Measurements from ENCODE around the gene C1QC. TPM values are rescaled to one million over a fixed set of nuclear protein-coding genes. Genes with fewer than 3 reads are reported as not detected.

C1QC gene
- total RNA-seq, 1 experiment from 2014 or later = 0.59 TPM

- H3K27me3 ChIP-seq (ENCODE audit: insufficient read depth, low read length) = peaks cover 83% of the 10 kb centered on the region
- intact Hi-C loops (cut with micrococcal nuclease) = no loop called here
- H3K4me2 ChIP-seq (ENCODE audit: low read length) = no peak overlapping the region
- H3K9me3 ChIP-seq (ENCODE audit: control insufficient read depth in 1 of 2, insufficient read depth in 1 of 2, low read depth in 1 of 2, low read length in 2 of 2) = no peaks in the 10 kb centered on the region
- H2AFZ ChIP-seq (ENCODE audit: low read depth, low read length, poor library complexity, severe bottlenecking) = no peak overlapping the region
- POLR2A ChIA-PET = no interaction called here
- no peak overlapping the region for H3K9ac ChIP-seq (ENCODE audit: low read length)
- no peaks in the 10 kb centered on the region for H4K20me1 ChIP-seq (ENCODE audit: insufficient read depth)
- H3K4me1 ChIP-seq (ENCODE audit: control insufficient read depth in 1 of 2, insufficient read depth in 2 of 2, low read length in 2 of 2) = no peaks in the 10 kb centered on the region
- ATAC-seq = no peak
- RAD21 ChIA-PET (ENCODE audit: low non-redundant PET in 1 of 2, low total read pairs in 2 of 2, uncharacterized antibody in 2 of 2, unreplicated experiment in 2 of 2) = no interaction called here
- H3K27ac ChIP-seq (ENCODE audit: low read depth, low read length) = no peak overlapping the region
- CTCF ChIA-PET = no interaction called here
- H3K9me2 ChIP-seq (ENCODE audit: insufficient read depth) = no peaks in the 10 kb centered on the region
- no peaks in the 10 kb centered on the region for H3K36me3 ChIP-seq (ENCODE audit: control insufficient read depth in 1 of 2, insufficient read depth in 2 of 2, low read length in 2 of 2)
- H3K79me2 ChIP-seq (ENCODE audit: insufficient read depth, low read length) = no peaks in the 10 kb centered on the region
- BruUV-seq (replicated peaks) = no TSS peak
- DNase-seq (ENCODE audit: low read depth, low spot score) = no peak
- no peak overlapping the region for H3K4me3 ChIP-seq (replicated peaks in 1 of 2; ENCODE audit: low read depth in 1 of 2, low read length in 2 of 2)
- no peak for TF ChIP-seq ATF3 (IDR thresholded peaks at IDR 0.05)
- no peak for TF ChIP-seq POLR2A (IDR thresholded peaks at IDR 0.05; ENCODE audit: borderline replicate concordance, extremely low read depth, insufficient read depth, insufficient read length)
- no peak for TF ChIP-seq EZH2 (IDR thresholded peaks at IDR 0.05)
- no peak for TF ChIP-seq POLR2AphosphoS5 (IDR thresholded peaks at IDR 0.05; ENCODE audit: low read depth, low read length)
- no peak for TF ChIP-seq RAD21 (IDR thresholded peaks at IDR 0.05; ENCODE audit: low read depth)
- no peak for TF ChIP-seq CEBPB (IDR thresholded peaks at IDR 0.05; ENCODE audit: low read depth)
- TF ChIP-seq ZFX (IDR thresholded peaks at IDR 0.05) = no peak
- TF ChIP-seq TCF7L2 (IDR thresholded peaks at IDR 0.05; ENCODE audit: borderline replicate concordance, extremely low read depth, insufficient read depth, insufficient read length) = no peak
- TF ChIP-seq EGR1 (IDR thresholded peaks at IDR 0.05; ENCODE audit: low read depth) = no peak
- no peak for TF ChIP-seq ELF1 (IDR thresholded peaks at IDR 0.05; ENCODE audit: borderline replicate concordance, low read depth)
- TF ChIP-seq CTCF (IDR thresholded peaks at IDR 0.05 in 2 of 3, conservative IDR thresholded peaks at IDR 0.05 in 1 of 3; ENCODE audit: borderline replicate concordance in 1 of 3, insufficient read depth in 1 of 3, low read depth in 2 of 3, low read length in 2 of 3) = no peak
- TF ChIP-seq SIN3A (IDR thresholded peaks at IDR 0.05; ENCODE audit: low read depth) = no peak
- TF ChIP-seq CBX3 (IDR thresholded peaks at IDR 0.05; ENCODE audit: low read depth) = no peak
- TF ChIP-seq ZNF274 (IDR thresholded peaks at IDR 0.05; ENCODE audit: low read depth, low read length) = no peak
- no peak for TF ChIP-seq MAX (IDR thresholded peaks at IDR 0.05)
- no peak for TF ChIP-seq ZBTB33 (IDR thresholded peaks at IDR 0.05; ENCODE audit: extremely low read depth, insufficient replicate concordance, low read length)
- TF ChIP-seq SRF (IDR thresholded peaks at IDR 0.05; ENCODE audit: low read depth) = no peak
Measured at GRCh38 chr1:22609291-22609690, 34.1 kb upstream of the C1QC start.
